ENCODE results near the gene ULK3.

ULK3 gene

DNA sequence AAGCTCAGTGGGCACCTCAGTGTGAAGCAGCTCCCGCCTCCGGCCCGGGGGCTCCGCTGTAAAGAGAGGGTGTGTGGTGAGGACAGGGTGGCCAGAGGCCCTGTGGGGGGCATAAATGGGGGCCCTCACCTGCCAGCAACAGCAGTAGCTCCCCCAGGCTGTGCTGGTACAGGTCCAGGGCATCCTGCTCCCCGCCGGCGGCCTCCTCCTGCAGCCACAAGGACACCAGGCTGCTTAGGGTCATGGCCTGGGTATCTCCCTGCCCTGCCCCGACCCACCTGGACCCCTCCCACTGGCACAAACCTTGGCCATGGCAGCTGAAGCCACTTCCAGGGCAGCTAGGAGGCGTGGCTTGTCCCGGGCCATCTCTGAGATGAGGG lies 4.8 kb downstream of the ULK3 start:
- Histone ChIP-seq H3K9me3 (ENCODE audit: low read length) (no peaks in the 10 kb centered on the region), H3K27me3 (ENCODE audit: control insufficient read depth in 1 of 2, insufficient read depth in 2 of 2, low read length in 2 of 2) (no peaks in the 10 kb centered on the region), H3K4me3 (ENCODE audit: low read depth in 1 of 2, low read length in 2 of 2) (no peak overlapping the region), H3K9ac (ENCODE audit: low read length) (no peak overlapping the region), H3K4me1 (ENCODE audit: insufficient read depth, low read length) (peaks cover 12% of the 10 kb centered on the region), H3K36me3 (ENCODE audit: insufficient read depth, low read length) (peaks cover 19% of the 10 kb centered on the region), H3K27ac (ENCODE audit: low read depth, low read length) (no peak overlapping the region)

DNA sequence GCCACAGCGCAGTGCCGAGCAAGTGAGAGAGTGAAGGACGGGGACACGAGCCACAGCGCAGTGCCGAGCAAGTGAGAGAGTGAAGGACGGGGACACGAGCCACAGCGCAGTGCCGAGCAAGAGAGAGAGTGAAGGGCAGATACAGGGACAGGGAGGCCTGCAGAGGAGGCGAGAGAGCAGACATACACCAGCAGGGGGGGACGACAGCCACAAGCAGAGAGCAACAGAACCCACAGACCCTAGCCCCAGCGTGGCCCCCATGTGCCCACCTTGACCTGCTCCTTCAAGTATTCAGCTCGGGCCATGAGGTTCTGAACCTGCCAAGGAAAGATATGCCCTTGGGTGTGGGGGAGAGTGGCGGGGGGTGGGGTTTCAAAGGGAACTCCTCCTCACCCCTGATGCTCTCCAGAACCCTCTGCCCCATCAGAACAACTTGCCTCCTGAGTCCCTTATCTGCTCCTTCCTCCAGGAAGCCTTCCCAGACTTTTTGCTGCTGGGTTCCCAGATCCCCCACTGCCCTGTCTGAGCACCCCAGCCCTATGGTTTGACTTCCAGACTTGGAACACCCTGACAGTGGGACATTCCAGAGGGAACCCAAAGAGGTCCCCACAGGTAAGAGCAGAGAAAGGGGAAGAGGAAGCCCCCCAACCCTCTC lies 5.3 kb downstream of the ULK3 start:
- Histone ChIP-seq H3K9ac (ENCODE audit: low read length) (no peak overlapping the region), H3K4me3 (ENCODE audit: low read depth in 1 of 2, low read length in 2 of 2) (no peak overlapping the region), H3K27me3 (ENCODE audit: control insufficient read depth in 1 of 2, insufficient read depth in 2 of 2, low read length in 2 of 2) (no peaks in the 10 kb centered on the region), H3K36me3 (ENCODE audit: insufficient read depth, low read length) (peaks cover 19% of the 10 kb centered on the region), H3K4me1 (ENCODE audit: insufficient read depth, low read length) (peaks cover 12% of the 10 kb centered on the region), H3K27ac (ENCODE audit: low read depth, low read length) (no peak overlapping the region), H3K9me3 (ENCODE audit: low read length) (no peaks in the 10 kb centered on the region)

- no peaks in the 10 kb centered on the region for H3K27me3 ChIP-seq (ENCODE audit: control insufficient read depth in 1 of 2, insufficient read depth in 2 of 2, low read length in 2 of 2)
- no peak overlapping the region for H3K27ac ChIP-seq (ENCODE audit: low read depth, low read length)
- H3K4me1 ChIP-seq (ENCODE audit: insufficient read depth, low read length): peaks cover 5% of the 10 kb centered on the region
- H3K9me3 ChIP-seq (ENCODE audit: low read length): no peaks in the 10 kb centered on the region
- peaks cover 19% of the 10 kb centered on the region for H3K36me3 ChIP-seq (ENCODE audit: insufficient read depth, low read length)
- no peak overlapping the region for H3K4me3 ChIP-seq (ENCODE audit: low read depth in 1 of 2, low read length in 2 of 2)
- no peak overlapping the region for H3K9ac ChIP-seq (ENCODE audit: low read length)
These were observed 6.1 kb downstream of the ULK3 start for GRCh38 chr15:74836846-74837245.

DNA sequence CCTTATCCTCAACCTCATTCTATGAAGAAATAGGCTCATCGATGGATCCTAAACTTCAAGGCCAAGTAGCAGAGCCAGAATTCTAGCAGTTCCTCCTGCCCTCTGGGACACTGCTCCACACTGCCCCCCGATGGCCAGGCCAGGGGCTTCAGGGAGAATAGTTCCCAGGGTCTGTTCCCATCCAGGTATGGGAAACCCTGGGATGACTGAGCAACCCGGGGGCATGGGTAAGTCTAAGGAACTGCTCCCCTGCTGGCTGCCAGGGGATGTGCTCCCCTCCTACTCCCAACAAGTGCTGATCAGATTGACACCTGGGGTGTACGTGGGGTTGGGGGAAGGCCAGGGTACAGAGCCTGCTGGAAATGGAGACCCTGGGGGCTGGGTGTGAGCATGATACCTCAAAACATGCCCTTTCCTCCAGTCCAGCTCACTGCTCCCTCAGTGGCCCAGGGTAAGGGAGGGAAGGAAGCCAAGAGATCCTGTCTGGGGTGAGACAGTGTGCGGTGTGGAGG lies 7.6 kb downstream of the ULK3 start:
- Histone ChIP-seq H3K27me3 (ENCODE audit: control insufficient read depth in 1 of 2, insufficient read depth in 2 of 2, low read length in 2 of 2) (no peaks in the 10 kb centered on the region), H3K4me3 (ENCODE audit: low read depth in 1 of 2, low read length in 2 of 2) (no peak overlapping the region), H3K36me3 (ENCODE audit: insufficient read depth, low read length) (peaks cover 19% of the 10 kb centered on the region), H3K9ac (ENCODE audit: low read length) (no peak overlapping the region), H3K9me3 (ENCODE audit: low read length) (no peaks in the 10 kb centered on the region), H3K27ac (ENCODE audit: low read depth, low read length) (no peak overlapping the region), H3K4me1 (ENCODE audit: insufficient read depth, low read length) (peaks cover 12% of the 10 kb centered on the region)

GRCh38 chr15:74833376-74834107 lies 9.4 kb downstream of the ULK3 start:
- peaks cover 12% of the 10 kb centered on the region for H3K36me3 ChIP-seq (ENCODE audit: insufficient read depth, low read length)
- H3K27ac ChIP-seq (ENCODE audit: low read depth, low read length): no peak overlapping the region
- no peak overlapping the region for H3K4me3 ChIP-seq (ENCODE audit: low read depth in 1 of 2, low read length in 2 of 2)
- H3K9ac ChIP-seq (ENCODE audit: low read length): no peak overlapping the region
- H3K9me3 ChIP-seq (ENCODE audit: low read length): no peaks in the 10 kb centered on the region
- H3K4me1 ChIP-seq (ENCODE audit: insufficient read depth, low read length): peaks cover 12% of the 10 kb centered on the region
- H3K27me3 ChIP-seq (ENCODE audit: control insufficient read depth in 1 of 2, insufficient read depth in 2 of 2, low read length in 2 of 2): no peaks in the 10 kb centered on the region

DNA sequence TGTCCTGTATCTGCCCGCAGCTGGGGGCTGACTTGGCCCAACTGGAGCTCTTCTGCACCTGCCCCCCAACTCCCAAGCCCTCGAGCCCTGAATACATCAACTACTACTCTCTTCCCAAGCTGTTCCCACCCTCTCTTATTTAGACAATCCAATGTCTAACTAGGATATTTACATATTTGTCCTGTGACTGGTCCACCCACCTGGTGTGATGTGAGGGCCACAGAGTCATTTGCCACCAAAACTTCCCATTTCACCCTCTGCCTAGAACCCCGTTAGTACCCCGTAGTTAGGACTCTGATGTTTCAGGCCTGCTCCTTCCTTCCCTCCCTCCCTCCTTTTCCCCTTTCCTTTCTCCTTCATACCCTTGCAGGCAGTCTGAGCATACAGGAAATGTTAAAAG lies 10.1 kb downstream of the ULK3 start:
- no peak overlapping the region for H3K27ac ChIP-seq (ENCODE audit: low read depth, low read length)
- H3K27me3 ChIP-seq (ENCODE audit: control insufficient read depth in 1 of 2, insufficient read depth in 2 of 2, low read length in 2 of 2): peaks cover 0 to 1% of the 10 kb centered on the region in 2 donors
- H3K36me3 ChIP-seq (ENCODE audit: insufficient read depth, low read length): peaks cover 9% of the 10 kb centered on the region
- H3K4me3 ChIP-seq (ENCODE audit: low read depth in 1 of 2, low read length in 2 of 2): no peak overlapping the region
- H3K9ac ChIP-seq (ENCODE audit: low read length): no peak overlapping the region
- H3K9me3 ChIP-seq (ENCODE audit: low read length): no peaks in the 10 kb centered on the region
- peaks cover 12% of the 10 kb centered on the region for H3K4me1 ChIP-seq (ENCODE audit: insufficient read depth, low read length)

DNA sequence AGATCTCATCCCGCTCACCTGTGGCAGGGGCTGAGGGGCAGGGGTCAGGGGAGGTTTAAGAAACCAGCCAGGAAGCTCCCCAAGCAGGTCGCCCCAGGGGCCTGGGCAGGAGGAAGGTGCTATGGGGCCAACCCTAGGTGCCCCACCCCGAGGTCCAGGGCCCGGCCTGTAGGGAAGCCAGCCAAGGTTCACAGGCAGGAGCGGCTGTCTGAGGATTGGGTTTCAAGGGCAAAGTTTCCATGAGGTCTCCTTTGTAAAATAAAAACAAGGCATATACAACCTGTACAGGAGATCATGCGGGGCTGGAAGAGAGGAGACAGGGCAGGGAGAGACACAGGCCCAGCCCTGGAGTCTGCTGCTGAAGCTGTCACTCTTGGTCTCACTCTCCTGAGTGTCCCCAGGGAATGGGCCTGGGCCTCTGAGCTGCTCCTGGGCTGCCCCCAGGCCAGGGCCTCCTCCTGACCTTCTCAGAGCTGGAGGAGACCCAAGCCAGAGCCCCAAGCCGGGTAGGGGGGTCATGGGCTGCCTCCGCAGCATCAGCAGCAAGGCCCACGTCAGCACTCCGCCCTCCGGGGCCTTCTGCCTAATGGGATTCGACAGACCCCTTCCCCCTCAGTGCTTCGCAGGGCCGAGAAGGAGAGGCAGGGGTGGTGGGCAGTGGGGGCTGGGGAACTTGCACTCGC lies 11.0 kb downstream of the ULK3 start:
- H3K9ac ChIP-seq (ENCODE audit: low read length): no peak overlapping the region

GRCh38 chr15:74830868-74831267 lies 12.1 kb downstream of the ULK3 start:
- Histone ChIP-seq H3K4me1 (ENCODE audit: insufficient read depth, low read length) (peaks cover 12% of the 10 kb centered on the region), H3K36me3 (ENCODE audit: insufficient read depth, low read length) (no peaks in the 10 kb centered on the region), H3K9me3 (ENCODE audit: low read length) (no peaks in the 10 kb centered on the region), H3K27ac (ENCODE audit: low read depth, low read length) (no peak overlapping the region), H3K9ac (ENCODE audit: low read length) (no peak overlapping the region), H3K4me3 (ENCODE audit: low read depth in 1 of 2, low read length in 2 of 2) (no peak overlapping the region), H3K27me3 (ENCODE audit: control insufficient read depth in 1 of 2, insufficient read depth in 2 of 2, low read length in 2 of 2) (peaks cover 6 to 14% of the 10 kb centered on the region in 2 donors)

More for the DNA sequence above, 11.0 kb downstream of the ULK3 start:
- Histone ChIP-seq H3K27ac (ENCODE audit: low read depth, low read length) (no peak overlapping the region), H3K4me1 (ENCODE audit: insufficient read depth, low read length) (peaks cover 12% of the 10 kb centered on the region), H3K36me3 (ENCODE audit: insufficient read depth, low read length) (peaks cover 7% of the 10 kb centered on the region), H3K4me3 (ENCODE audit: low read depth in 1 of 2, low read length in 2 of 2) (no peak overlapping the region), H3K9me3 (ENCODE audit: low read length) (no peaks in the 10 kb centered on the region), H3K27me3 (ENCODE audit: control insufficient read depth in 1 of 2, insufficient read depth in 2 of 2, low read length in 2 of 2) (peaks cover 5 to 10% of the 10 kb centered on the region in 2 donors)

- no peak overlapping the region for H3K4me3 ChIP-seq (ENCODE audit: low read depth in 1 of 2, low read length in 2 of 2)
- H3K9me3 ChIP-seq (ENCODE audit: low read length): no peaks in the 10 kb centered on the region
- H3K27me3 ChIP-seq (ENCODE audit: control insufficient read depth in 1 of 2, insufficient read depth in 2 of 2, low read length in 2 of 2): peaks cover 6 to 14% of the 10 kb centered on the region in 2 donors
- H3K9ac ChIP-seq (ENCODE audit: low read length): no peak overlapping the region
- no peak overlapping the region for H3K27ac ChIP-seq (ENCODE audit: low read depth, low read length)
- no peaks in the 10 kb centered on the region for H3K36me3 ChIP-seq (ENCODE audit: insufficient read depth, low read length)
- H3K4me1 ChIP-seq (ENCODE audit: insufficient read depth, low read length): peaks cover 12% of the 10 kb centered on the region
These were observed 13.0 kb downstream of the ULK3 start for GRCh38 chr15:74829991-74830390.

- no peaks in the 10 kb centered on the region for H3K9me3 ChIP-seq (ENCODE audit: low read length)
- H3K4me1 ChIP-seq (ENCODE audit: insufficient read depth, low read length): peaks cover 12% of the 10 kb centered on the region
- no peak overlapping the region for H3K4me3 ChIP-seq (ENCODE audit: low read depth in 1 of 2, low read length in 2 of 2)
- peaks cover 6 to 14% of the 10 kb centered on the region in 2 donors for H3K27me3 ChIP-seq (ENCODE audit: control insufficient read depth in 1 of 2, insufficient read depth in 2 of 2, low read length in 2 of 2)
- no peaks in the 10 kb centered on the region for H3K36me3 ChIP-seq (ENCODE audit: insufficient read depth, low read length)
- H3K9ac ChIP-seq (ENCODE audit: low read length): no peak overlapping the region
- no peak overlapping the region for H3K27ac ChIP-seq (ENCODE audit: low read depth, low read length)
These were observed 13.5 kb downstream of the ULK3 start for GRCh38 chr15:74829486-74829885.

- no peak overlapping the region for H3K9ac ChIP-seq (ENCODE audit: low read length)
These were observed 14.1 kb downstream of the ULK3 start for GRCh38 chr15:74828835-74829234.

More at GRCh38 chr15:74828835-74829234, 14.1 kb downstream of the ULK3 start:
- Histone ChIP-seq H3K4me3 (ENCODE audit: low read depth in 1 of 2, low read length in 2 of 2) (no peak overlapping the region), H3K27me3 (ENCODE audit: control insufficient read depth in 1 of 2, insufficient read depth in 2 of 2, low read length in 2 of 2) (peaks cover 6 to 14% of the 10 kb centered on the region in 2 donors), H3K27ac (ENCODE audit: low read depth, low read length) (no peak overlapping the region), H3K9me3 (ENCODE audit: low read length) (no peaks in the 10 kb centered on the region), H3K36me3 (ENCODE audit: insufficient read depth, low read length) (no peaks in the 10 kb centered on the region), H3K4me1 (ENCODE audit: insufficient read depth, low read length) (peaks cover 12% of the 10 kb centered on the region)

All from muscle layer of colon (tissue), 2 donors.